ENCODE data around the gene HIPK4. TPM values are rescaled to one million over a fixed set of nuclear protein-coding genes. Genes with fewer than 3 reads are reported as not detected.

The HIPK4 gene
- total and polyA plus RNA-seq, 2 of the 4 experiments (the other 2 are of a cell fraction): 0.12 to 0.18 TPM

DNA sequence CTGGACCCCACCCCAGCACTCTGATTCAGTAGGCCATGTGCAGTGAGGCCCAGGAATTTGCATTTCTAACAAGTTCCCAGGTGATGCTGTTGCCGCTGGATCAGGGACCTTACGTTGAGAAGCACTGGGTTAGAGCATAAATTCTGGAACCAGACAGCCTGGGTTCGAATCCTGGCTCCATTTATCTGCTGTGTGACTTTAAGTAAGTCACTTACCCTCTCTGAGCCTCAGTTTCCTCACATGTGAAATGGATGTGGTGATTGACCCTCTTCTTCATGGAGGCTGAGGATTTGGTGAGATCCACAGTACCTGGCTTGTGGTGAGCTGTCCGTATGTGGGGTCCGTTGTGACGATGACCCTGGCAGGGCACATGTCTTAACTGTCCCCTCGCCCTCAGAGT lies 15.9 kb downstream of the HIPK4 start:
- no peak overlapping the region for H3K4me2 ChIP-seq (ENCODE audit: low read depth, low read length)
- H3K36me3 ChIP-seq (ENCODE audit: control insufficient read depth, insufficient read depth, low read length): peaks cover 68% of the 10 kb centered on the region
- no peak for ATAC-seq (ENCODE audit: low read depth)
- TF ChIP-seq POLR2A (IDR thresholded peaks at IDR 0.05; ENCODE audit: low read depth, low read length) (no peak), CEBPB (IDR thresholded peaks at IDR 0.05; ENCODE audit: low read depth, low read length) (no peak), SMC3 (IDR thresholded peaks at IDR 0.05; ENCODE audit: low read depth, low read length) (no peak), RCOR1 (IDR thresholded peaks at IDR 0.05; ENCODE audit: insufficient replicate concordance, low read length) (no peak), FOS (IDR thresholded peaks at IDR 0.05; ENCODE audit: low read depth, low read length) (no peak), NFE2L2 (IDR thresholded peaks at IDR 0.05; ENCODE audit: low read depth, low read length) (no peak), MAFK (IDR thresholded peaks at IDR 0.05; ENCODE audit: low read depth, low read length) (no peak), MXI1 (IDR thresholded peaks at IDR 0.05; ENCODE audit: borderline replicate concordance, low read depth, low read length) (no peak), RAD21 (IDR thresholded peaks at IDR 0.05; ENCODE audit: low read length) (no peak), BHLHE40 (IDR thresholded peaks at IDR 0.05; ENCODE audit: low read depth, low read length) (no peak), RFX5 (IDR thresholded peaks at IDR 0.05; ENCODE audit: low read depth, low read length) (no peak)
- TF ChIP-seq, protein P1, sequence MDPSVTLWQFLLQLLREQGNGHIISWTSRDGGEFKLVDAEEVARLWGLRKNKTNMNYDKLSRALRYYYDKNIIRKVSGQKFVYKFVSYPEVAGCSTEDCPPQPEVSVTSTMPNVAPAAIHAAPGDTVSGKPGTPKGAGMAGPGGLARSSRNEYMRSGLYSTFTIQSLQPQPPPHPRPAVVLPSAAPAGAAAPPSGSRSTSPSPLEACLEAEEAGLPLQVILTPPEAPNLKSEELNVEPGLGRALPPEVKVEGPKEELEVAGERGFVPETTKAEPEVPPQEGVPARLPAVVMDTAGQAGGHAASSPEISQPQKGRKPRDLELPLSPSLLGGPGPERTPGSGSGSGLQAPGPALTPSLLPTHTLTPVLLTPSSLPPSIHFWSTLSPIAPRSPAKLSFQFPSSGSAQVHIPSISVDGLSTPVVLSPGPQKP (IDR thresholded peaks at IDR 0.05; ENCODE audit: borderline replicate concordance, low read depth, low read length): no peak
- TF ChIP-seq, protein P2, sequence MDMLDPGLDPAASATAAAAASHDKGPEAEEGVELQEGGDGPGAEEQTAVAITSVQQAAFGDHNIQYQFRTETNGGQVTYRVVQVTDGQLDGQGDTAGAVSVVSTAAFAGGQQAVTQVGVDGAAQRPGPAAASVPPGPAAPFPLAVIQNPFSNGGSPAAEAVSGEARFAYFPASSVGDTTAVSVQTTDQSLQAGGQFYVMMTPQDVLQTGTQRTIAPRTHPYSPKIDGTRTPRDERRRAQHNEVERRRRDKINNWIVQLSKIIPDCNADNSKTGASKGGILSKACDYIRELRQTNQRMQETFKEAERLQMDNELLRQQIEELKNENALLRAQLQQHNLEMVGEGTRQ (IDR thresholded peaks at IDR 0.05; ENCODE audit: low read depth, low read length): no peak
- TF ChIP-seq, protein P3, sequence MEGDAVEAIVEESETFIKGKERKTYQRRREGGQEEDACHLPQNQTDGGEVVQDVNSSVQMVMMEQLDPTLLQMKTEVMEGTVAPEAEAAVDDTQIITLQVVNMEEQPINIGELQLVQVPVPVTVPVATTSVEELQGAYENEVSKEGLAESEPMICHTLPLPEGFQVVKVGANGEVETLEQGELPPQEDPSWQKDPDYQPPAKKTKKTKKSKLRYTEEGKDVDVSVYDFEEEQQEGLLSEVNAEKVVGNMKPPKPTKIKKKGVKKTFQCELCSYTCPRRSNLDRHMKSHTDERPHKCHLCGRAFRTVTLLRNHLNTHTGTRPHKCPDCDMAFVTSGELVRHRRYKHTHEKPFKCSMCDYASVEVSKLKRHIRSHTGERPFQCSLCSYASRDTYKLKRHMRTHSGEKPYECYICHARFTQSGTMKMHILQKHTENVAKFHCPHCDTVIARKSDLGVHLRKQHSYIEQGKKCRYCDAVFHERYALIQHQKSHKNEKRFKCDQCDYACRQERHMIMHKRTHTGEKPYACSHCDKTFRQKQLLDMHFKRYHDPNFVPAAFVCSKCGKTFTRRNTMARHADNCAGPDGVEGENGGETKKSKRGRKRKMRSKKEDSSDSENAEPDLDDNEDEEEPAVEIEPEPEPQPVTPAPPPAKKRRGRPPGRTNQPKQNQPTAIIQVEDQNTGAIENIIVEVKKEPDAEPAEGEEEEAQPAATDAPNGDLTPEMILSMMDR (conservative IDR thresholded peaks at IDR 0.05; ENCODE audit: low read depth, low read length): no peak
- H3K9ac ChIP-seq (ENCODE audit: low read depth, low read length): no peak overlapping the region
- no peak overlapping the region for H3K56ac ChIP-seq (ENCODE audit: extremely low read depth, insufficient read depth, low read length)
- dilution Hi-C loops (cut with HindIII; ENCODE audit: low sequenced_read_pairs, unreplicated experiment): no loop called here
- in situ Hi-C loops (cut with MboI; ENCODE audit: low sequenced_read_pairs): no loop called here
- no TSS peak for BruUV-seq (replicated peaks)
- no peak overlapping the region for H2AK9ac ChIP-seq (replicated peaks; ENCODE audit: low read depth, low read length, poor library complexity)
- ChIA-PET CTCF (no interaction called here), POLR2A (ENCODE audit: unreplicated experiment) (no interaction called here)
- H3K4me1 ChIP-seq (ENCODE audit: control insufficient read depth, insufficient read depth, low read length): no peaks in the 10 kb centered on the region
- no peak overlapping the region for H2BK120ac ChIP-seq (ENCODE audit: low read depth, low read length)
- H4K8ac ChIP-seq (ENCODE audit: low read depth in 2 of 2, low read length in 2 of 2): no peak overlapping the region
- H3K14ac ChIP-seq (replicated peaks; ENCODE audit: low read depth, low read length): no peak overlapping the region
- no peaks in the 10 kb centered on the region for H3K27me3 ChIP-seq (ENCODE audit: control insufficient read depth, insufficient read depth, low read length)
- no peak overlapping the region for H4K91ac ChIP-seq (ENCODE audit: insufficient read depth, low read depth, low read length)
- H3K79me1 ChIP-seq (ENCODE audit: low read depth in 1 of 2, low read length in 2 of 2): peaks cover 2 to 4% of the 10 kb centered on the region in 2 experiments; a peak in 2 of 4 replicates
- H3K27ac ChIP-seq (ENCODE audit: insufficient read depth, low read length): no peak overlapping the region
- no peak overlapping the region for H3K4me3 ChIP-seq (ENCODE audit: insufficient read depth, low read depth, low read length)
- H2AFZ ChIP-seq (replicated peaks; ENCODE audit: low read length, poor library complexity): no peak overlapping the region
- H3K23ac ChIP-seq (ENCODE audit: low read depth, low read length): no peak overlapping the region
- DNase-seq: no peak
- no peaks in the 10 kb centered on the region for H3K9me3 ChIP-seq (ENCODE audit: control insufficient read depth, insufficient read depth, low read length)
- no peak overlapping the region for H2BK5ac ChIP-seq (ENCODE audit: low read depth, low read length, poor library complexity, severe bottlenecking)
- H3K9me1 ChIP-seq (ENCODE audit: insufficient read depth, low read length): peaks cover 14% of the 10 kb centered on the region; the same call in 1 of the 2 replicates
- H2BK20ac ChIP-seq (ENCODE audit: low read depth, low read length): no peak overlapping the region
- H2BK15ac ChIP-seq (ENCODE audit: low read depth, low read length): no peak overlapping the region
- no peak overlapping the region for H2AK5ac ChIP-seq (ENCODE audit: low read depth, low read length)
- no peak overlapping the region for H3K18ac ChIP-seq (ENCODE audit: low read depth, low read length)
- H4K20me1 ChIP-seq (ENCODE audit: insufficient read depth, low read length): peaks cover 2% of the 10 kb centered on the region; the same call in 1 of the 2 replicates
- intact Hi-C loops (cut with micrococcal nuclease): no loop called here
- 97% methylated on average over 5 of the region's 7 CpGs; no CpG with 5 or more reads in 1 of the 2 experiments for WGBS, 2 experiments (ENCODE audit: extremely low coverage in 2 of 2, insufficient read length in 1 of 2)
- no peak overlapping the region for H3K4ac ChIP-seq (ENCODE audit: low read depth, low read length)
- no peak overlapping the region for H4K5ac ChIP-seq (ENCODE audit: low read depth, low read length)

Measured in IMR-90 (cell line).